Erythroblast (primary cell): ENCODE data around the gene INTS11.

ENCODE experiments used
- GATA1 ChIP-seq: IDR thresholded peaks from 2 replicates; pipeline ENCODE4 v1.6.1; 2011; ENCODE audit warnings: low read depth, mild to moderate bottlenecking, control low read depth, low read length, moderate library complexity
- POLR2A ChIP-seq: IDR thresholded peaks from 2 replicates; pipeline ENCODE4 v1.6.1; 2011; ENCODE audit warnings: mild to moderate bottlenecking, low read length

- peak; percentile 46 for TF ChIP-seq POLR2A
- TF ChIP-seq GATA1: no peak
These were observed 5.1 kb upstream of the INTS11 start for GRCh38 chr1:1329304-1330210.
